HEK293 (cell line): ENCODE measurements around the gene RING1.

Experiments used
- BCL11A ChIP-seq: fragments of 450-650 bp; formaldehyde crosslinking; IDR thresholded peaks from 2 replicates; pipeline ENCODE4 v1.5.1; 2016; ENCODE audit warnings: low read depth, missing biosample characterization, missing genetic modification characterization
- HOXC10 ChIP-seq: sonication (generic); formaldehyde crosslinking; IDR thresholded peaks from 2 replicates; pipeline ENCODE4 v1.8.1; 2023; ENCODE audit warnings: mild to moderate bottlenecking, missing genetic modification reagents
- KLF9 ChIP-seq: fragments of 450-650 bp; formaldehyde crosslinking; IDR thresholded peaks from 2 replicates; pipeline ENCODE4 v1.5.1; 2016; ENCODE audit warnings: missing biosample characterization, missing genetic modification characterization, low read depth
- ZBTB48 ChIP-seq: fragments of 450-650 bp; formaldehyde crosslinking; IDR thresholded peaks from 2 replicates; pipeline ENCODE4 v1.5.1; 2016; ENCODE audit warnings: missing biosample characterization, missing genetic modification characterization
- ZNF112 ChIP-seq: fragments of 450-650 bp; formaldehyde crosslinking; IDR thresholded peaks from 2 replicates; pipeline ENCODE4 v1.5.0; 2017; ENCODE audit warnings: missing biosample characterization, missing genetic modification characterization
- ZNF146 ChIP-seq: fragments of 450-650 bp; formaldehyde crosslinking; IDR thresholded peaks from 2 replicates; pipeline ENCODE4 v1.5.1; 2016; ENCODE audit warnings: missing biosample characterization, missing genetic modification characterization
- ZNF175 ChIP-seq: fragments of 450-650 bp; formaldehyde crosslinking; IDR thresholded peaks from 2 replicates; pipeline ENCODE4 v1.5.1; 2016; ENCODE audit warnings: missing biosample characterization, missing genetic modification characterization
- ZNF266 ChIP-seq: fragments of 450-650 bp; formaldehyde crosslinking; IDR thresholded peaks from 2 replicates; pipeline ENCODE4 v1.5.1; 2016; ENCODE audit warnings: missing biosample characterization, missing genetic modification characterization, low read depth
- ZNF423 ChIP-seq: fragments of 450-650 bp; formaldehyde crosslinking; IDR thresholded peaks from 2 replicates; pipeline ENCODE4 v1.5.1; 2016; ENCODE audit warnings: missing biosample characterization, missing genetic modification characterization
- ZNF433 ChIP-seq: fragments of 450-650 bp; formaldehyde crosslinking; IDR thresholded peaks from 2 replicates; pipeline ENCODE4 v1.5.1; 2016; ENCODE audit warnings: missing biosample characterization, missing genetic modification characterization, low read depth
- ZNF555 ChIP-seq: fragments of 450-650 bp; formaldehyde crosslinking; conservative IDR thresholded peaks from 2 replicates; pipeline ENCODE4 v1.5.1; 2017; ENCODE audit warnings: missing biosample characterization, mild to moderate bottlenecking, missing genetic modification characterization, inconsistent platforms
- ZNF561 ChIP-seq: fragments of 450-650 bp; IDR thresholded peaks from 2 replicates; pipeline ENCODE4 v1.5.1; 2018; ENCODE audit warnings: missing biosample characterization, missing genetic modification characterization, borderline replicate concordance
- ZNF571 ChIP-seq: fragments of 450-650 bp; formaldehyde crosslinking; IDR thresholded peaks from 2 replicates; pipeline ENCODE4 v1.5.0; 2017; ENCODE audit warnings: missing biosample characterization, missing genetic modification characterization
- ZNF777 ChIP-seq: fragments of 450-650 bp; formaldehyde crosslinking; IDR thresholded peaks from 2 replicates; pipeline ENCODE4 v1.5.1; 2017; ENCODE audit warnings: missing biosample characterization, missing genetic modification characterization, borderline replicate concordance
- ZNF785 ChIP-seq: fragments of 450-650 bp; formaldehyde crosslinking; IDR thresholded peaks from 2 replicates; pipeline ENCODE4 v1.5.1; 2016; ENCODE audit warnings: missing biosample characterization, missing genetic modification characterization
- TF ChIP-seq, protein P1 (sequence below): fragments of 450-650 bp; formaldehyde crosslinking; IDR thresholded peaks from 2 replicates; pipeline ENCODE4 v1.5.1; 2016; ENCODE audit warnings: missing biosample characterization, missing genetic modification characterization
- TF ChIP-seq, protein P2 (sequence below): fragments of 450-650 bp; formaldehyde crosslinking; conservative IDR thresholded peaks from 2 replicates; pipeline ENCODE4 v1.5.1; 2016; ENCODE audit warnings: low read depth, missing biosample characterization, missing genetic modification characterization
- TF ChIP-seq, protein P3 (sequence below): fragments of 450-650 bp; formaldehyde crosslinking; IDR thresholded peaks from 2 replicates; pipeline ENCODE4 v1.5.1; 2017; ENCODE audit warnings: missing biosample characterization, missing genetic modification characterization
- TF ChIP-seq, protein P4 (sequence below): fragments of 450-650 bp; formaldehyde crosslinking; IDR thresholded peaks from 2 replicates; pipeline ENCODE4 v1.5.1; 2016; ENCODE audit warnings: missing biosample characterization, missing genetic modification characterization
- TF ChIP-seq, protein P5 (sequence below): fragments of 450-650 bp; formaldehyde crosslinking; IDR thresholded peaks from 2 replicates; pipeline ENCODE4 v1.5.1; 2016; ENCODE audit warnings: missing biosample characterization, missing genetic modification characterization
- TF ChIP-seq, protein P6 (sequence below): fragments of 450-650 bp; formaldehyde crosslinking; IDR thresholded peaks from 2 replicates; pipeline ENCODE4 v1.5.1; 2016; ENCODE audit warnings: missing biosample characterization, missing genetic modification characterization

The RING1 gene

DNA sequence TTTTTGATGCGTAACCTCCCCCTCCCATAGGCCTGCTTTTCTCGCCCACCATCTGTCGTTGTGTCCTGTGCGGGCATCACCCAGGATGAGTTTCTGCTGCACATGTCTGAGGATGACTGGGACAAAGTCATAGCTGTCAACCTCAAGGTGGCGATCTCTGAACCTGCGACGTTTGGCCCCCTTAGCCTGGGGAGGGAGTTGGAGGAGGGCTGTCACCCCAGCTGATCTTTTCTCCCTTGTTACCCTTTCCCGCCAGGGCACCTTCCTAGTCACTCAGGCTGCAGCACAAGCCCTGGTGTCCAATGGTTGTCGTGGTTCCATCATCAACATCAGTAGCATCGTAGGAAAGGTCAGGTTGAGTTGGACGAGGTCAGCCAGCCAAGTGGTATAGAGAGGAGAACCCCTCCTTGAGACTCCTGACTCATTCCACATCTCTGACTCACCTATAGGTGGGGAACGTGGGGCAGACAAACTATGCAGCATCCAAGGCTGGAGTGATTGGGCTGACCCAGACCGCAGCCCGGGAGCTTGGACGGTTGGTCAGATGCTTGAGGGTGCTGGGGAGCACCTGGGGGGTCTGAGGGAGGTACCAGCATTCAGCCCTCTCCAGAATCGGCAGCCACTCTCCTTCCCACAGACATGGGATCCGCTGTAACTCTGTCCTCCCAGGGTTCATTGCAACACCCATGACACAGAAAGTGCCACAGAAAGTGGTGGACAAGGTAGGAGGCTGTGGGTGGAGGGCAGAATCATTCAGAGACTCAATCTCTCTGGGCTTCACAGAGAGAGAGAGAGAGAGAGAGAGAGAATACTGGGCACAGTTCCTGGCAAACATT lies 2.9 kb upstream of the RING1 start (continued):
- TF ChIP-seq ZNF555 (tag by site-specific recombination) (no peak), ZBTB48 (tag by site-specific recombination) (no peak), ZNF777 (tag by site-specific recombination) (no peak), ZNF433 (no peak), HOXC10 (CRISPR knock-in tag) (no peak), ZNF146 (tag by site-specific recombination) (no peak), ZNF561 (no peak), ZNF112 (tag by site-specific recombination) (no peak), ZNF266 (tag by site-specific recombination) (no peak), BCL11A (tag by site-specific recombination) (0 out of 2 replicates have a peak, but pooled peaks have one; percentile 12), KLF9 (no peak), ZNF175 (tag by site-specific recombination) (no peak), ZNF571 (tag by site-specific recombination) (no peak), ZNF785 (tag by site-specific recombination) (no peak), ZNF423 (tag by site-specific recombination) (no peak)
- TF ChIP-seq, protein P1, sequence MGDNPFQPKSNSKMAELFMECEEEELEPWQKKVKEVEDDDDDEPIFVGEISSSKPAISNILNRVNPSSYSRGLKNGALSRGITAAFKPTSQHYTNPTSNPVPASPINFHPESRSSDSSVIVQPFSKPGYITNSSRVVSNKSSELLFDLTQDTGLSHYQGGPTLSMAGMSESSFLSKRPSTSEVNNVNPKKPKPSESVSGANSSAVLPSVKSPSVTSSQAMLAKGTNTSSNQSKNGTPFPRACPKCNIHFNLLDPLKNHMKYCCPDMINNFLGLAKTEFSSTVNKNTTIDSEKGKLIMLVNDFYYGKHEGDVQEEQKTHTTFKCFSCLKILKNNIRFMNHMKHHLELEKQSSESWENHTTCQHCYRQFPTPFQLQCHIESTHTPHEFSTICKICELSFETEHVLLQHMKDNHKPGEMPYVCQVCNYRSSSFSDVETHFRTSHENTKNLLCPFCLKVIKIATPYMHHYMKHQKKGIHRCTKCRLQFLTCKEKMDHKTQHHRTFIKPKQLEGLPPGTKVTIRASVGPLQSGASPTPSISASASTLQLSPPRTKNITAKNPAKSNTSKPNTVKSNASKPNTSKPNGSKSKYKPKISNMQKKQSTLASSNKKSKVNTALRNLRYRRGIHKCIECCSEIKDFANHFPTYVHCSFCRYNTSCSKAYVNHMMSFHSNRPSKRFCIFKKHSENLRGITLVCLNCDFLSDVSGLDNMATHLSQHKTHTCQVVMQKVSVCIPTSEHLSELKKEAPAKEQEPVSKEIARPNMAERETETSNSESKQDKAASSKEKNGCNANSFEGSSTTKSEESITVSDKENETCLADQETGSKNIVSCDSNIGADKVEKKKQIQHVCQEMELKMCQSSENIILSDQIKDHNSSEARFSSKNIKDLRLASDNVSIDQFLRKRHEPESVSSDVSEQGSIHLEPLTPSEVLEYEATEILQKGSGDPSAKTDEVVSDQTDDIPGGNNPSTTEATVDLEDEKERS (tag by site-specific recombination) = no peak
- TF ChIP-seq, protein P2, sequence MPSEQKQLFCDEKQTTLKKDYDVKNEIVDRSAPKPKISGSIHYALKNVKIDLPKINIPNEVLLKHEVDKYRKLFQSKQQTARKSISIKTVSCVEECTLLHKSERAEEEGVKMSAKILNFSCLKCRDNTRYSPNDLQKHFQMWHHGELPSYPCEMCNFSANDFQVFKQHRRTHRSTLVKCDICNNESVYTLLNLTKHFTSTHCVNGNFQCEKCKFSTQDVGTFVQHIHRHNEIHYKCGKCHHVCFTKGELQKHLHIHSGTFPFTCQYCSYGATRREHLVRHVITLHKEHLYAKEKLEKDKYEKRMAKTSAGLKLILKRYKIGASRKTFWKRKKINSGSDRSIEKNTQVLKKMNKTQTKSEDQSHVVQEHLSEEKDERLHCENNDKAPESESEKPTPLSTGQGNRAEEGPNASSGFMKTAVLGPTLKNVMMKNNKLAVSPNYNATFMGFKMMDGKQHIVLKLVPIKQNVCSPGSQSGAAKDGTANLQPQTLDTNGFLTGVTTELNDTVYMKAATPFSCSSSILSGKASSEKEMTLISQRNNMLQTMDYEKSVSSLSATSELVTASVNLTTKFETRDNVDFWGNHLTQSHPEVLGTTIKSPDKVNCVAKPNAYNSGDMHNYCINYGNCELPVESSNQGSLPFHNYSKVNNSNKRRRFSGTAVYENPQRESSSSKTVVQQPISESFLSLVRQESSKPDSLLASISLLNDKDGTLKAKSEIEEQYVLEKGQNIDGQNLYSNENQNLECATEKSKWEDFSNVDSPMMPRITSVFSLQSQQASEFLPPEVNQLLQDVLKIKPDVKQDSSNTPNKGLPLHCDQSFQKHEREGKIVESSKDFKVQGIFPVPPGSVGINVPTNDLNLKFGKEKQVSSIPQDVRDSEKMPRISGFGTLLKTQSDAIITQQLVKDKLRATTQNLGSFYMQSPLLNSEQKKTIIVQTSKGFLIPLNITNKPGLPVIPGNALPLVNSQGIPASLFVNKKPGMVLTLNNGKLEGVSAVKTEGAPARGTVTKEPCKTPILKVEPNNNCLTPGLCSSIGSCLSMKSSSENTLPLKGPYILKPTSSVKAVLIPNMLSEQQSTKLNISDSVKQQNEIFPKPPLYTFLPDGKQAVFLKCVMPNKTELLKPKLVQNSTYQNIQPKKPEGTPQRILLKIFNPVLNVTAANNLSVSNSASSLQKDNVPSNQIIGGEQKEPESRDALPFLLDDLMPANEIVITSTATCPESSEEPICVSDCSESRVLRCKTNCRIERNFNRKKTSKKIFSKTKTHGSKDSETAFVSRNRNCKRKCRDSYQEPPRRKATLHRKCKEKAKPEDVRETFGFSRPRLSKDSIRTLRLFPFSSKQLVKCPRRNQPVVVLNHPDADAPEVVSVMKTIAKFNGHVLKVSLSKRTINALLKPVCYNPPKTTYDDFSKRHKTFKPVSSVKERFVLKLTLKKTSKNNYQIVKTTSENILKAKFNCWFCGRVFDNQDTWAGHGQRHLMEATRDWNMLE (tag by site-specific recombination) = no peak
- TF ChIP-seq, protein P3, sequence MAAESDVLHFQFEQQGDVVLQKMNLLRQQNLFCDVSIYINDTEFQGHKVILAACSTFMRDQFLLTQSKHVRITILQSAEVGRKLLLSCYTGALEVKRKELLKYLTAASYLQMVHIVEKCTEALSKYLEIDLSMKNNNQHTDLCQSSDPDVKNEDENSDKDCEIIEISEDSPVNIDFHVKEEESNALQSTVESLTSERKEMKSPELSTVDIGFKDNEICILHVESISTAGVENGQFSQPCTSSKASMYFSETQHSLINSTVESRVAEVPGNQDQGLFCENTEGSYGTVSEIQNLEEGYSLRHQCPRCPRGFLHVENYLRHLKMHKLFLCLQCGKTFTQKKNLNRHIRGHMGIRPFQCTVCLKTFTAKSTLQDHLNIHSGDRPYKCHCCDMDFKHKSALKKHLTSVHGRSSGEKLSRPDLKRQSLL = no peak
- TF ChIP-seq, protein P4, sequence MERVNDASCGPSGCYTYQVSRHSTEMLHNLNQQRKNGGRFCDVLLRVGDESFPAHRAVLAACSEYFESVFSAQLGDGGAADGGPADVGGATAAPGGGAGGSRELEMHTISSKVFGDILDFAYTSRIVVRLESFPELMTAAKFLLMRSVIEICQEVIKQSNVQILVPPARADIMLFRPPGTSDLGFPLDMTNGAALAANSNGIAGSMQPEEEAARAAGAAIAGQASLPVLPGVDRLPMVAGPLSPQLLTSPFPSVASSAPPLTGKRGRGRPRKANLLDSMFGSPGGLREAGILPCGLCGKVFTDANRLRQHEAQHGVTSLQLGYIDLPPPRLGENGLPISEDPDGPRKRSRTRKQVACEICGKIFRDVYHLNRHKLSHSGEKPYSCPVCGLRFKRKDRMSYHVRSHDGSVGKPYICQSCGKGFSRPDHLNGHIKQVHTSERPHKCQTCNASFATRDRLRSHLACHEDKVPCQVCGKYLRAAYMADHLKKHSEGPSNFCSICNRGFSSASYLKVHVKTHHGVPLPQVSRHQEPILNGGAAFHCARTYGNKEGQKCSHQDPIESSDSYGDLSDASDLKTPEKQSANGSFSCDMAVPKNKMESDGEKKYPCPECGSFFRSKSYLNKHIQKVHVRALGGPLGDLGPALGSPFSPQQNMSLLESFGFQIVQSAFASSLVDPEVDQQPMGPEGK = peak; percentile 84
- TF ChIP-seq, protein P5, sequence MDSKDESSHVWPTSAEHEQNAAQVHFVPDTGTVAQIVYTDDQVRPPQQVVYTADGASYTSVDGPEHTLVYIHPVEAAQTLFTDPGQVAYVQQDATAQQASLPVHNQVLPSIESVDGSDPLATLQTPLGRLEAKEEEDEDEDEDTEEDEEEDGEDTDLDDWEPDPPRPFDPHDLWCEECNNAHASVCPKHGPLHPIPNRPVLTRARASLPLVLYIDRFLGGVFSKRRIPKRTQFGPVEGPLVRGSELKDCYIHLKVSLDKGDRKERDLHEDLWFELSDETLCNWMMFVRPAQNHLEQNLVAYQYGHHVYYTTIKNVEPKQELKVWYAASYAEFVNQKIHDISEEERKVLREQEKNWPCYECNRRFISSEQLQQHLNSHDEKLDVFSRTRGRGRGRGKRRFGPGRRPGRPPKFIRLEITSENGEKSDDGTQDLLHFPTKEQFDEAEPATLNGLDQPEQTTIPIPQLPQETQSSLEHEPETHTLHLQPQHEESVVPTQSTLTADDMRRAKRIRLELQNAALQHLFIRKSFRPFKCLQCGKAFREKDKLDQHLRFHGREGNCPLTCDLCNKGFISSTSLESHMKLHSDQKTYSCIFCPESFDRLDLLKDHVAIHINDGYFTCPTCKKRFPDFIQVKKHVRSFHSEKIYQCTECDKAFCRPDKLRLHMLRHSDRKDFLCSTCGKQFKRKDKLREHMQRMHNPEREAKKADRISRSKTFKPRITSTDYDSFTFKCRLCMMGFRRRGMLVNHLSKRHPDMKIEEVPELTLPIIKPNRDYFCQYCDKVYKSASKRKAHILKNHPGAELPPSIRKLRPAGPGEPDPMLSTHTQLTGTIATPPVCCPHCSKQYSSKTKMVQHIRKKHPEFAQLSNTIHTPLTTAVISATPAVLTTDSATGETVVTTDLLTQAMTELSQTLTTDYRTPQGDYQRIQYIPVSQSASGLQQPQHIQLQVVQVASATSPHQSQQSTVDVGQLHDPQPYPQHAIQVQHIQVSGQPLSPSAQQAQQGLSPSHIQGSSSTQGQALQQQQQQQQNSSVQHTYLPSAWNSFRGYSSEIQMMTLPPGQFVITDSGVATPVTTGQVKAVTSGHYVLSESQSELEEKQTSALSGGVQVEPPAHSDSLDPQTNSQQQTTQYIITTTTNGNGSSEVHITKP = peak; percentile 62
- TF ChIP-seq, protein P6, sequence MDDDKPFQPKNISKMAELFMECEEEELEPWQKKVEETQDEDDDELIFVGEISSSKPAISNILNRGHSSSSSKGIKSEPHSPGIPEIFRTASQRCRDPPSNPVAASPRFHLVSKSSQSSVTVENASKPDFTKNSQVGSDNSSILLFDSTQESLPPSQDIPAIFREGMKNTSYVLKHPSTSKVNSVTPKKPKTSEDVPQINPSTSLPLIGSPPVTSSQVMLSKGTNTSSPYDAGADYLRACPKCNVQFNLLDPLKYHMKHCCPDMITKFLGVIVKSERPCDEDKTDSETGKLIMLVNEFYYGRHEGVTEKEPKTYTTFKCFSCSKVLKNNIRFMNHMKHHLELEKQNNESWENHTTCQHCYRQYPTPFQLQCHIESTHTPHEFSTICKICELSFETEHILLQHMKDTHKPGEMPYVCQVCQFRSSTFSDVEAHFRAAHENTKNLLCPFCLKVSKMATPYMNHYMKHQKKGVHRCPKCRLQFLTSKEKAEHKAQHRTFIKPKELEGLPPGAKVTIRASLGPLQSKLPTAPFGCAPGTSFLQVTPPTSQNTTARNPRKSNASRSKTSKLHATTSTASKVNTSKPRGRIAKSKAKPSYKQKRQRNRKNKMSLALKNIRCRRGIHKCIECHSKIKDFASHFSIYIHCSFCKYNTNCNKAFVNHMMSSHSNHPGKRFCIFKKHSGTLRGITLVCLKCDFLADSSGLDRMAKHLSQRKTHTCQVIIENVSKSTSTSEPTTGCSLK = no peak
